NB4 (cell line): ENCODE measurements around the gene AADACL2.
"Not testable (repeated sequence)": the region's sequence is repeated elsewhere in the genome, so short reads cannot be mapped to it uniquely, and the experiment has no call there.

Source experiments
- CTCF ChIP-seq: IDR thresholded peaks from one replicate; pipeline ENCODE4 v1.5.1; 2012; ENCODE audit warnings: low read depth, low read length
- MYC ChIP-seq: IDR thresholded peaks from 2 replicates; pipeline ENCODE4 v1.6.1; 2011; ENCODE audit warnings: low read depth, low read length
- POLR2A ChIP-seq: IDR thresholded peaks from 2 replicates; pipeline ENCODE4 v1.6.1; 2011; ENCODE audit warnings: mild to moderate bottlenecking; ENCODE audit not compliant: insufficient read length; ENCODE audit errors: extremely low read depth
- TF ChIP-seq, protein P1 (sequence below): IDR thresholded peaks from 2 replicates; pipeline ENCODE4 v1.6.1; 2011; ENCODE audit warnings: low read depth, low read length

- not testable (repeated sequence) for TF ChIP-seq POLR2A, CTCF, MYC
- TF ChIP-seq, protein P1, sequence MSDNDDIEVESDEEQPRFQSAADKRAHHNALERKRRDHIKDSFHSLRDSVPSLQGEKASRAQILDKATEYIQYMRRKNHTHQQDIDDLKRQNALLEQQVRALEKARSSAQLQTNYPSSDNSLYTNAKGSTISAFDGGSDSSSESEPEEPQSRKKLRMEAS: not testable (repeated sequence)
Measured at GRCh38 chr3:151764699-151765098, 31.0 kb downstream of the AADACL2 start.
